HEK293 (cell line): ENCODE results near the gene NKX1-1.

Experiments
- CTCF ChIA-PET: fragments of 350-600 bp; formaldehyde crosslinking; extraction: SDS; loops from one replicate; lab custom pipeline; 2021; ENCODE audit warnings: antibody characterized with exemption; lab: Yijun Ruan, JAX
- POLR2A ChIA-PET: fragments of 300-600 bp; formaldehyde crosslinking; extraction: SDS; loops from one replicate; lab custom pipeline; 2020; ENCODE audit warnings: antibody characterized with exemption, inconsistent platforms; lab: Yijun Ruan, JAX
- H3K27ac ChIP-seq: fragments of 200-500 bp; sonication (Bioruptor generic); 2 replicates; pipeline ENCODE4 v1.5.1; 2014; ENCODE audit warnings: low read depth, low read length, control low read depth, inconsistent platforms; ENCODE audit errors: extremely low read depth
- H3K36me3 ChIP-seq, 2 experiments: fragments of 200-500 bp in 1 of 2; sonication (Bioruptor generic) in 1 of 2; 1 replicate in 1 of 2; 2 replicates in 1 of 2; pipeline ENCODE4 v1.5.1; 2014 to 2017; ENCODE audit warnings: inconsistent platforms in 2 of 2, low read length in 2 of 2; ENCODE audit not compliant: control insufficient read depth in 2 of 2, insufficient read depth in 1 of 2
- H3K4me1 ChIP-seq: fragments of 200-500 bp; sonication (Bioruptor generic); 2 replicates; pipeline ENCODE4 v1.5.1; 2014; ENCODE audit warnings: mild to moderate bottlenecking, low read length, inconsistent platforms; ENCODE audit not compliant: control insufficient read depth, insufficient read depth
- H3K4me3 ChIP-seq: 2 replicates; pipeline ENCODE4 v1.5.1; 2011; ENCODE audit warnings: low read depth, mild to moderate bottlenecking, control low read depth, low read length, moderate library complexity
- H3K9me3 ChIP-seq: fragments of 200-500 bp; sonication (Bioruptor generic); 2 replicates; pipeline ENCODE4 v1.5.1; 2014; ENCODE audit warnings: low read depth, low read length, inconsistent platforms; ENCODE audit not compliant: control insufficient read depth, insufficient read depth
- BCL11B ChIP-seq: fragments of 450-650 bp; formaldehyde crosslinking; IDR thresholded peaks from 2 replicates; pipeline ENCODE4 v1.5.1; 2016; ENCODE audit warnings: low read depth, missing biosample characterization, missing genetic modification characterization
- KLF10 ChIP-seq: fragments of 450-650 bp; IDR thresholded peaks from 2 replicates; pipeline ENCODE4 v1.5.1; 2018; ENCODE audit warnings: missing biosample characterization, mild to moderate bottlenecking, missing genetic modification characterization
- SP2 ChIP-seq: fragments of 450-650 bp; formaldehyde crosslinking; IDR thresholded peaks from 2 replicates; pipeline ENCODE4 v1.5.1; 2016; ENCODE audit warnings: missing biosample characterization, missing genetic modification characterization
- ZFP37 ChIP-seq: fragments of 450-650 bp; formaldehyde crosslinking; IDR thresholded peaks from 2 replicates; pipeline ENCODE4 v1.5.1; 2016; ENCODE audit warnings: missing biosample characterization, missing genetic modification characterization
- ZFP41 ChIP-seq: fragments of 450-650 bp; formaldehyde crosslinking; IDR thresholded peaks from 2 replicates; pipeline ENCODE4 v1.5.1; 2016; ENCODE audit warnings: missing biosample characterization, missing genetic modification characterization, borderline replicate concordance
- ZNF133 ChIP-seq: fragments of 450-650 bp; formaldehyde crosslinking; IDR thresholded peaks from 2 replicates; pipeline ENCODE4 v1.5.1; 2016; ENCODE audit warnings: missing biosample characterization, missing genetic modification characterization
- ZNF221 ChIP-seq: fragments of 450-650 bp; formaldehyde crosslinking; IDR thresholded peaks from 2 replicates; pipeline ENCODE4 v1.5.1; 2017; ENCODE audit warnings: missing biosample characterization, missing genetic modification characterization, borderline replicate concordance
- ZNF37A ChIP-seq: fragments of 450-650 bp; IDR thresholded peaks from 2 replicates; pipeline ENCODE4 v1.5.1; 2018; ENCODE audit warnings: missing biosample characterization, missing genetic modification characterization
- ZNF394 ChIP-seq: fragments of 450-650 bp; formaldehyde crosslinking; IDR thresholded peaks from 2 replicates; pipeline ENCODE4 v1.5.1; 2016; ENCODE audit warnings: missing biosample characterization, missing genetic modification characterization, mild to moderate bottlenecking, moderate library complexity, borderline replicate concordance
- ZNF571 ChIP-seq: fragments of 450-650 bp; formaldehyde crosslinking; IDR thresholded peaks from 2 replicates; pipeline ENCODE4 v1.5.0; 2017; ENCODE audit warnings: missing biosample characterization, missing genetic modification characterization
- ZNF580 ChIP-seq: fragments of 450-650 bp; formaldehyde crosslinking; IDR thresholded peaks from 2 replicates; pipeline ENCODE4 v1.5.1; 2016; ENCODE audit warnings: missing biosample characterization, missing genetic modification characterization
- ZNF624 ChIP-seq: fragments of 450-650 bp; formaldehyde crosslinking; IDR thresholded peaks from 2 replicates; pipeline ENCODE4 v1.5.1; 2017; ENCODE audit warnings: missing biosample characterization, missing genetic modification characterization
- ZNF658 ChIP-seq: fragments of 450-650 bp; formaldehyde crosslinking; IDR thresholded peaks from 2 replicates; pipeline ENCODE4; 2016; ENCODE audit warnings: missing biosample characterization, missing genetic modification characterization
- ZNF76 ChIP-seq: fragments of 450-650 bp; formaldehyde crosslinking; IDR thresholded peaks from 2 replicates; pipeline ENCODE4; 2016; ENCODE audit warnings: low read depth, missing biosample characterization, missing genetic modification characterization, borderline replicate concordance
- ZNF768 ChIP-seq: fragments of 450-650 bp; formaldehyde crosslinking; IDR thresholded peaks from 2 replicates; pipeline ENCODE4 v1.5.1; 2018; ENCODE audit warnings: missing biosample characterization, mild to moderate bottlenecking, missing genetic modification characterization
- ZNF843 ChIP-seq: fragments of 450-650 bp; formaldehyde crosslinking; IDR thresholded peaks from 2 replicates; pipeline ENCODE4 v1.5.1; 2016; ENCODE audit warnings: missing biosample characterization, missing genetic modification characterization
- ZSCAN16 ChIP-seq: fragments of 450-650 bp; formaldehyde crosslinking; IDR thresholded peaks from 2 replicates; pipeline ENCODE4 v1.5.1; 2016; ENCODE audit warnings: missing biosample characterization, missing genetic modification characterization
- ZSCAN4 ChIP-seq: fragments of 450-650 bp; formaldehyde crosslinking; IDR thresholded peaks from 2 replicates; pipeline ENCODE4 v1.5.1; 2017; ENCODE audit warnings: missing biosample characterization, missing genetic modification characterization
- TF ChIP-seq, protein P1 (sequence below): fragments of 450-650 bp; formaldehyde crosslinking; IDR thresholded peaks from 2 replicates; pipeline ENCODE4 v1.5.1; 2016; ENCODE audit warnings: missing biosample characterization, missing genetic modification characterization
- TF ChIP-seq, protein P2 (sequence below): fragments of 450-650 bp; formaldehyde crosslinking; IDR thresholded peaks from 2 replicates; pipeline ENCODE4 v1.5.1; 2016; ENCODE audit warnings: missing biosample characterization, missing genetic modification characterization
- TF ChIP-seq, protein P3 (sequence below): fragments of 450-650 bp; formaldehyde crosslinking; IDR thresholded peaks from 2 replicates; pipeline ENCODE4 v1.5.0; 2017; ENCODE audit warnings: missing biosample characterization, missing genetic modification characterization, borderline replicate concordance
- TF ChIP-seq, protein P4 (sequence below): fragments of 450-650 bp; formaldehyde crosslinking; IDR thresholded peaks from 2 replicates; pipeline ENCODE4 v1.5.1; 2017; ENCODE audit warnings: missing biosample characterization, missing genetic modification characterization

Gene NKX1-1

GRCh38 chr4:1367230-1367935 lies 38.9 kb downstream of the NKX1-1 start:
- TF ChIP-seq ZNF394 (tag by site-specific recombination) (no peak), ZNF133 (no peak), ZSCAN16 (tag by site-specific recombination) (no peak), ZFP41 (no peak), ZNF37A (tag by site-specific recombination) (no peak), ZNF221 (tag by site-specific recombination) (no peak), ZNF76 (tag by site-specific recombination) (no peak)
- TF ChIP-seq, protein P1, sequence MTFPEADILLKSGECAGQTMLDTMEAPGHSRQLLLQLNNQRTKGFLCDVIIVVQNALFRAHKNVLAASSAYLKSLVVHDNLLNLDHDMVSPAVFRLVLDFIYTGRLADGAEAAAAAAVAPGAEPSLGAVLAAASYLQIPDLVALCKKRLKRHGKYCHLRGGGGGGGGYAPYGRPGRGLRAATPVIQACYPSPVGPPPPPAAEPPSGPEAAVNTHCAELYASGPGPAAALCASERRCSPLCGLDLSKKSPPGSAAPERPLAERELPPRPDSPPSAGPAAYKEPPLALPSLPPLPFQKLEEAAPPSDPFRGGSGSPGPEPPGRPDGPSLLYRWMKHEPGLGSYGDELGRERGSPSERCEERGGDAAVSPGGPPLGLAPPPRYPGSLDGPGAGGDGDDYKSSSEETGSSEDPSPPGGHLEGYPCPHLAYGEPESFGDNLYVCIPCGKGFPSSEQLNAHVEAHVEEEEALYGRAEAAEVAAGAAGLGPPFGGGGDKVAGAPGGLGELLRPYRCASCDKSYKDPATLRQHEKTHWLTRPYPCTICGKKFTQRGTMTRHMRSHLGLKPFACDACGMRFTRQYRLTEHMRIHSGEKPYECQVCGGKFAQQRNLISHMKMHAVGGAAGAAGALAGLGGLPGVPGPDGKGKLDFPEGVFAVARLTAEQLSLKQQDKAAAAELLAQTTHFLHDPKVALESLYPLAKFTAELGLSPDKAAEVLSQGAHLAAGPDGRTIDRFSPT (tag by site-specific recombination) = no peak
- TF ChIP-seq, protein P2, sequence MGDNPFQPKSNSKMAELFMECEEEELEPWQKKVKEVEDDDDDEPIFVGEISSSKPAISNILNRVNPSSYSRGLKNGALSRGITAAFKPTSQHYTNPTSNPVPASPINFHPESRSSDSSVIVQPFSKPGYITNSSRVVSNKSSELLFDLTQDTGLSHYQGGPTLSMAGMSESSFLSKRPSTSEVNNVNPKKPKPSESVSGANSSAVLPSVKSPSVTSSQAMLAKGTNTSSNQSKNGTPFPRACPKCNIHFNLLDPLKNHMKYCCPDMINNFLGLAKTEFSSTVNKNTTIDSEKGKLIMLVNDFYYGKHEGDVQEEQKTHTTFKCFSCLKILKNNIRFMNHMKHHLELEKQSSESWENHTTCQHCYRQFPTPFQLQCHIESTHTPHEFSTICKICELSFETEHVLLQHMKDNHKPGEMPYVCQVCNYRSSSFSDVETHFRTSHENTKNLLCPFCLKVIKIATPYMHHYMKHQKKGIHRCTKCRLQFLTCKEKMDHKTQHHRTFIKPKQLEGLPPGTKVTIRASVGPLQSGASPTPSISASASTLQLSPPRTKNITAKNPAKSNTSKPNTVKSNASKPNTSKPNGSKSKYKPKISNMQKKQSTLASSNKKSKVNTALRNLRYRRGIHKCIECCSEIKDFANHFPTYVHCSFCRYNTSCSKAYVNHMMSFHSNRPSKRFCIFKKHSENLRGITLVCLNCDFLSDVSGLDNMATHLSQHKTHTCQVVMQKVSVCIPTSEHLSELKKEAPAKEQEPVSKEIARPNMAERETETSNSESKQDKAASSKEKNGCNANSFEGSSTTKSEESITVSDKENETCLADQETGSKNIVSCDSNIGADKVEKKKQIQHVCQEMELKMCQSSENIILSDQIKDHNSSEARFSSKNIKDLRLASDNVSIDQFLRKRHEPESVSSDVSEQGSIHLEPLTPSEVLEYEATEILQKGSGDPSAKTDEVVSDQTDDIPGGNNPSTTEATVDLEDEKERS (tag by site-specific recombination) = no peak
- Histone ChIP-seq H3K9me3 (no peaks in the 10 kb centered on the region), H3K4me1 (no peaks in the 10 kb centered on the region), H3K36me3 (peaks cover 0 to 51% of the 10 kb centered on the region in 2 experiments; a peak in 1 of 3 replicates), H3K27ac (no peak overlapping the region), H3K4me3 (no peak overlapping the region)
- ChIA-PET CTCF (no interaction called here), POLR2A (no interaction called here)

DNA sequence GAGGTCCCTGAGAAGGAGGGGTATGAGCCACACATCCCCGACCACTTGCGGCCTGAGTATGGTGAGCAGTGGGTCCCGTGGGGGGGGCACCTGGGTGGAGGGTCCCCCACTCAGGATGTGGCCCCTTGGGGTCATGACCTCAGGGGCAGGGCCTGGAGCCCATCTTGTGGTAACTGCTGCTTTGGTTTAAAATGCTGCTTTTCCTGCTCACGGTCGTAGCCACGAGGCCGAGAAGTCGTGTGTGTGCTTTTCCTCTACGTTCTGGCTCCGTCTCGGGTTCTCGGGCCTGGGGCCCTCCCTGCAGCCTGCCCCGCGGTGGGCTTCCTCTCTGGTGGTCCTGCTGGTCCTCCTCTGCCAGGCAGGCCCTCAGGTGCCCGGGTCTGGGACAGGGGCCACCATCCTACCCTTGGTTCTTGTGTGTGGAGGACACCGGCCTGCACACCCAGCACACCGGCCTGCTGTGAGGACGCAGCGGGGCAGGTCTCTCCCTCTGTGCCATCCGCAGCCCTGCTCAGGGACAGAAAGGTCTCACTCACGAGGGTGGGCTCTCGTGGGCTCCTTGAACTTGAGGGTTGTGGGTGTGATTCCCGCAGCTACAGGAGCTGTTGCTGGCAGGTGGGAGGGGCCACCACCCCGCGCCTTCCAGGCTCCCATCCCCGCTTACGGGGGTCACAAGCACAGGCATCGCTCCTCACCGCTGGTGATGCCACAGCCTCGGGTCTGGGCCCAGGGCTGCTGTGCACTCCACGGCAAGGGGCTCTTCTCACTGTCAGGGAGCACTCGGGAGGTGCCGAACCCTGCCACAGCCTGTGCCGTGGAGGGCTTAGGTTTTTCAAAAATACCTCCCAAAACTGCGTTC lies 39.6 kb downstream of the NKX1-1 start:
- H3K9me3 ChIP-seq = no peaks in the 10 kb centered on the region
- peaks cover 0 to 44% of the 10 kb centered on the region in 2 experiments; a peak in 1 of 3 replicates for H3K36me3 ChIP-seq
- no peak overlapping the region for H3K4me3 ChIP-seq
- CTCF ChIA-PET = interaction anchor here (1.2 kb wide), 1 partner anchor 147 kb away, joined by 4 read pairs; no protein-coding TSS in a partner anchor
- POLR2A ChIA-PET = no interaction called here
- no peak overlapping the region for H3K27ac ChIP-seq
- no peaks in the 10 kb centered on the region for H3K4me1 ChIP-seq
- TF ChIP-seq KLF10 (tag by site-specific recombination) = no peak
- no peak for TF ChIP-seq ZNF624
- no peak for TF ChIP-seq ZSCAN4 (tag by site-specific recombination)
- no peak for TF ChIP-seq ZFP37 (tag by site-specific recombination)
- TF ChIP-seq, protein P3, sequence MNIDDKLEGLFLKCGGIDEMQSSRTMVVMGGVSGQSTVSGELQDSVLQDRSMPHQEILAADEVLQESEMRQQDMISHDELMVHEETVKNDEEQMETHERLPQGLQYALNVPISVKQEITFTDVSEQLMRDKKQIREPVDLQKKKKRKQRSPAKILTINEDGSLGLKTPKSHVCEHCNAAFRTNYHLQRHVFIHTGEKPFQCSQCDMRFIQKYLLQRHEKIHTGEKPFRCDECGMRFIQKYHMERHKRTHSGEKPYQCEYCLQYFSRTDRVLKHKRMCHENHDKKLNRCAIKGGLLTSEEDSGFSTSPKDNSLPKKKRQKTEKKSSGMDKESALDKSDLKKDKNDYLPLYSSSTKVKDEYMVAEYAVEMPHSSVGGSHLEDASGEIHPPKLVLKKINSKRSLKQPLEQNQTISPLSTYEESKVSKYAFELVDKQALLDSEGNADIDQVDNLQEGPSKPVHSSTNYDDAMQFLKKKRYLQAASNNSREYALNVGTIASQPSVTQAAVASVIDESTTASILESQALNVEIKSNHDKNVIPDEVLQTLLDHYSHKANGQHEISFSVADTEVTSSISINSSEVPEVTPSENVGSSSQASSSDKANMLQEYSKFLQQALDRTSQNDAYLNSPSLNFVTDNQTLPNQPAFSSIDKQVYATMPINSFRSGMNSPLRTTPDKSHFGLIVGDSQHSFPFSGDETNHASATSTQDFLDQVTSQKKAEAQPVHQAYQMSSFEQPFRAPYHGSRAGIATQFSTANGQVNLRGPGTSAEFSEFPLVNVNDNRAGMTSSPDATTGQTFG (tag by site-specific recombination) = no peak
- TF ChIP-seq ZNF571 (tag by site-specific recombination) = no peak
- TF ChIP-seq BCL11B = no peak
- no peak for TF ChIP-seq SP2 (tag by site-specific recombination)
- no peak for TF ChIP-seq ZNF768
- TF ChIP-seq ZNF580 (tag by site-specific recombination) = no peak
- TF ChIP-seq ZNF658 = no peak
- TF ChIP-seq, protein P4, sequence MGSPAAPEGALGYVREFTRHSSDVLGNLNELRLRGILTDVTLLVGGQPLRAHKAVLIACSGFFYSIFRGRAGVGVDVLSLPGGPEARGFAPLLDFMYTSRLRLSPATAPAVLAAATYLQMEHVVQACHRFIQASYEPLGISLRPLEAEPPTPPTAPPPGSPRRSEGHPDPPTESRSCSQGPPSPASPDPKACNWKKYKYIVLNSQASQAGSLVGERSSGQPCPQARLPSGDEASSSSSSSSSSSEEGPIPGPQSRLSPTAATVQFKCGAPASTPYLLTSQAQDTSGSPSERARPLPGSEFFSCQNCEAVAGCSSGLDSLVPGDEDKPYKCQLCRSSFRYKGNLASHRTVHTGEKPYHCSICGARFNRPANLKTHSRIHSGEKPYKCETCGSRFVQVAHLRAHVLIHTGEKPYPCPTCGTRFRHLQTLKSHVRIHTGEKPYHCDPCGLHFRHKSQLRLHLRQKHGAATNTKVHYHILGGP = no peak
- TF ChIP-seq ZNF843 (tag by site-specific recombination) = no peak
